Astrocyte of the spinal cord (primary cell): ENCODE data around the gene ADSL.

ENCODE experiments used
- DNase-seq: peaks from one replicate; pipeline ENCODE4 v3.0.0; 2011; ENCODE audit warnings: low read depth, low spot score
- H3K4me3 ChIP-seq: 2 replicates; pipeline ENCODE4 v1.5.1; 2011; ENCODE audit warnings: low read depth, mild to moderate bottlenecking, low read length, moderate library complexity
- in situ Hi-C: cut with HindIII; loops from 2 replicates; pipeline ENCODE4 v1.10.0; 2017; ENCODE audit warnings: low sequenced_read_pairs
- TF ChIP-seq, protein P1 (sequence below): IDR thresholded peaks from 2 replicates; pipeline ENCODE4 v1.5.1; 2012; ENCODE audit warnings: low read depth, mild to moderate bottlenecking, low read length, inconsistent platforms

ADSL gene

DNA sequence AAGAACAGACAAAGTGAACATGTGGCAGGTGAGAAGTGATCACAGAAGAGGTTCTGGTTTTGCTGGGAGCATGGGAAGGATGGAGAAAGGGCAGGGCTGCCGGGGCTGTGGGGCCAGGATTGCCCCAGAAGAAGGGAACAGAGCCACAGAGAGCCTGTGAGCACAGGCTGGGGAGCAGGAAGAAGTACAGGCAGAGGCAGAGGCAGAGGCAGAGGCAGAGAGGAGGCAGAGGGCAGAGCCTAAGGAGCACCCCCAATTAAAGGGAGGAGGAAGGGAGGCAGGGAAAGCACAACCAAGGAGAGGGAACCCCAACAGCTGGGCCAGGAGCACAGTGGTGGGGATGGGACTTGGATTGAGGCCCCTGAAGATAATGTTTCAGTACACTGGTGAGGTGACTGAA is 75.6 kb downstream of the ADSL start:
- in situ Hi-C loops: no loop called here

GRCh38 chr22:40422558-40423309 is 76.4 kb downstream of the ADSL start:
- H3K4me3 ChIP-seq: no peak overlapping the region
- in situ Hi-C loops: no loop called here
- TF ChIP-seq, protein P1, sequence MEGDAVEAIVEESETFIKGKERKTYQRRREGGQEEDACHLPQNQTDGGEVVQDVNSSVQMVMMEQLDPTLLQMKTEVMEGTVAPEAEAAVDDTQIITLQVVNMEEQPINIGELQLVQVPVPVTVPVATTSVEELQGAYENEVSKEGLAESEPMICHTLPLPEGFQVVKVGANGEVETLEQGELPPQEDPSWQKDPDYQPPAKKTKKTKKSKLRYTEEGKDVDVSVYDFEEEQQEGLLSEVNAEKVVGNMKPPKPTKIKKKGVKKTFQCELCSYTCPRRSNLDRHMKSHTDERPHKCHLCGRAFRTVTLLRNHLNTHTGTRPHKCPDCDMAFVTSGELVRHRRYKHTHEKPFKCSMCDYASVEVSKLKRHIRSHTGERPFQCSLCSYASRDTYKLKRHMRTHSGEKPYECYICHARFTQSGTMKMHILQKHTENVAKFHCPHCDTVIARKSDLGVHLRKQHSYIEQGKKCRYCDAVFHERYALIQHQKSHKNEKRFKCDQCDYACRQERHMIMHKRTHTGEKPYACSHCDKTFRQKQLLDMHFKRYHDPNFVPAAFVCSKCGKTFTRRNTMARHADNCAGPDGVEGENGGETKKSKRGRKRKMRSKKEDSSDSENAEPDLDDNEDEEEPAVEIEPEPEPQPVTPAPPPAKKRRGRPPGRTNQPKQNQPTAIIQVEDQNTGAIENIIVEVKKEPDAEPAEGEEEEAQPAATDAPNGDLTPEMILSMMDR: no peak
- DNase-seq: no peak

More for the DNA sequence above, 75.6 kb downstream of the ADSL start:
- no peak overlapping the region for H3K4me3 ChIP-seq
- TF ChIP-seq, protein P1: no peak
- no peak for DNase-seq

- DNase-seq: no peak
- TF ChIP-seq, protein P1: no peak
- no peak overlapping the region for H3K4me3 ChIP-seq
- in situ Hi-C loops: no loop called here
These were observed 77.0 kb downstream of the ADSL start for GRCh38 chr22:40423310-40423688.

GRCh38 chr22:40423882-40424640 is 77.8 kb downstream of the ADSL start:
- in situ Hi-C loops: no loop called here
- H3K4me3 ChIP-seq: no peak overlapping the region
- TF ChIP-seq, protein P1: no peak
- no peak for DNase-seq

- in situ Hi-C loops: no loop called here
- TF ChIP-seq, protein P1: no peak
- no peak for DNase-seq
- H3K4me3 ChIP-seq: no peak overlapping the region
These were observed 78.8 kb downstream of the ADSL start for GRCh38 chr22:40425082-40425481.

GRCh38 chr22:40426594-40427333 is 80.5 kb downstream of the ADSL start:
- in situ Hi-C loops: no loop called here
- peak; percentile 61 for DNase-seq
- no peak overlapping the region for H3K4me3 ChIP-seq
- TF ChIP-seq, protein P1: no peak
